Measurements from ENCODE around the gene TEX14.

TEX14 gene

GRCh38 chr17:58641887-58642311 is 49.9 kb downstream of the TEX14 start:
- DNase-seq, result no peak

GRCh38 chr17:58640202-58640601 is 51.6 kb downstream of the TEX14 start:
- DNase-seq, result no peak

- DNase-seq, result no peak
Observed at GRCh38 chr17:58639681-58640080, 52.2 kb downstream of the TEX14 start.

GRCh38 chr17:58637011-58637570 is 54.8 kb downstream of the TEX14 start:
- DNase-seq, result no peak

GRCh38 chr17:58632324-58633314 is 59.2 kb downstream of the TEX14 start:
- no peak for DNase-seq

GRCh38 chr17:58631523-58632323 is 60.1 kb downstream of the TEX14 start:
- peak; percentile 95 to 96 for DNase-seq

- DNase-seq, result peak in 1 of 2 donors; percentile 54
Observed at GRCh38 chr17:58630883-58631522, 60.8 kb downstream of the TEX14 start.

- no peak for DNase-seq
Observed at GRCh38 chr17:58626905-58627304, 64.9 kb downstream of the TEX14 start.

- no peak for DNase-seq
Observed at GRCh38 chr17:58624751-58625150, 67.1 kb downstream of the TEX14 start.

- DNase-seq, result no peak
Observed at GRCh38 chr17:58621174-58621573, 70.7 kb downstream of the TEX14 start.

GRCh38 chr17:58618336-58618735 is 73.5 kb downstream of the TEX14 start:
- DNase-seq, result no peak

- no peak for DNase-seq
Observed at GRCh38 chr17:58617563-58617962, 74.3 kb downstream of the TEX14 start.

- no peak for DNase-seq
Observed at GRCh38 chr17:58615768-58616659, 75.8 kb downstream of the TEX14 start.

GRCh38 chr17:58614859-58615459 is 76.9 kb downstream of the TEX14 start:
- no peak for DNase-seq

GRCh38 chr17:58611331-58611730 is 80.5 kb downstream of the TEX14 start:
- DNase-seq, result no peak

- DNase-seq, result no peak
Observed at GRCh38 chr17:58606934-58607333, 84.9 kb downstream of the TEX14 start.

- no peak for DNase-seq
Observed at GRCh38 chr17:58605986-58606385, 85.9 kb downstream of the TEX14 start.

- no peak for DNase-seq
Observed at GRCh38 chr17:58605470-58605869, 86.4 kb downstream of the TEX14 start.

- no peak for DNase-seq
Observed at GRCh38 chr17:58601976-58602375, 89.9 kb downstream of the TEX14 start.

- no peak for DNase-seq
Observed at GRCh38 chr17:58597371-58597770, 94.5 kb downstream of the TEX14 start.

GRCh38 chr17:58595194-58595792 is 96.6 kb downstream of the TEX14 start:
- DNase-seq, result no peak

Data from CD4-positive, alpha-beta T cell treated with Interleukin-1 beta for 1 hour (primary cell).